ENCODE results near the gene EXT2.

The EXT2 gene

GRCh38 chr11:44247508-44247907 lies 152.0 kb downstream of the EXT2 start:
- DNase-seq = no peak

- DNase-seq = no peak
Observed at GRCh38 chr11:44248109-44248508, 152.6 kb downstream of the EXT2 start.

- no peak for DNase-seq
Observed at GRCh38 chr11:44250421-44250820, 154.9 kb downstream of the EXT2 start.

- DNase-seq = no peak
Observed at GRCh38 chr11:44252999-44253602, 157.6 kb downstream of the EXT2 start.

- no peak for DNase-seq
Observed at GRCh38 chr11:44255406-44256071, 160.1 kb downstream of the EXT2 start.

GRCh38 chr11:44256673-44257291 lies 161.3 kb downstream of the EXT2 start:
- DNase-seq = no peak

GRCh38 chr11:44257338-44258189 lies 162.1 kb downstream of the EXT2 start:
- no peak for DNase-seq

GRCh38 chr11:44258190-44258489 lies 162.7 kb downstream of the EXT2 start:
- DNase-seq = no peak

- DNase-seq = no peak
Observed at GRCh38 chr11:44258839-44259420, 163.5 kb downstream of the EXT2 start.

GRCh38 chr11:44260081-44260480 lies 164.6 kb downstream of the EXT2 start:
- DNase-seq = no peak

GRCh38 chr11:44261800-44262591 lies 166.5 kb downstream of the EXT2 start:
- no peak for DNase-seq

GRCh38 chr11:44263738-44264437 lies 168.4 kb downstream of the EXT2 start:
- no peak for DNase-seq

- no peak for DNase-seq
Observed at GRCh38 chr11:44264438-44264749, 168.9 kb downstream of the EXT2 start.

GRCh38 chr11:44264761-44265160 lies 169.3 kb downstream of the EXT2 start:
- DNase-seq = no peak

GRCh38 chr11:44266056-44266780 lies 170.7 kb downstream of the EXT2 start:
- DNase-seq = no peak

- no peak for DNase-seq
Observed at GRCh38 chr11:44267006-44267749, 171.7 kb downstream of the EXT2 start.

- DNase-seq = no peak
Observed at GRCh38 chr11:44267750-44268613, 172.5 kb downstream of the EXT2 start.

GRCh38 chr11:44268614-44269080 lies 173.2 kb downstream of the EXT2 start:
- no peak for DNase-seq
